K562 (cell line): ENCODE data around the gene GRK4. TPM values are rescaled to one million over a fixed set of nuclear protein-coding genes. Genes with fewer than 3 reads are reported as not detected.

Experiments
- ATAC-seq: fragments of 200-7000 bp; cut with Tn5 transposase; 3 replicates; pipeline ENCODE4 v1.9.1; 2020; ENCODE audit warnings: moderate library complexity
- BruUV-seq: library from RNA; stranded (reverse); fragments of 400-500 nt; replicated peaks from 2 replicates; lab custom pipeline; 2021; lab: Mats Ljungman, UMichigan
- CTCF ChIA-PET: fragments of 300-600 bp; formaldehyde crosslinking; extraction: SDS; loops from one replicate; lab custom pipeline; 2021; ENCODE audit warnings: low intra/inter-chr PET ratio; lab: Yijun Ruan, JAX
- POLR2A ChIA-PET: fragments of 300-600, 350-650 bp; sonication (Branson Sonifier 250); formaldehyde crosslinking; extraction: SDS; loops from one replicate; lab custom pipeline; 2021; ENCODE audit warnings: antibody characterized with exemption, inconsistent platforms; lab: Yijun Ruan, JAX
- DNase-seq, 4 experiments: peaks; one replicate each; pipeline versions ENCODE4 v3.0.0 to v3.0.0-alpha.2; 2011 to 2018; ENCODE audit warnings: low spot score in 3 of 4, mixed read lengths in 3 of 4; ENCODE audit errors: extremely low read depth in 1 of 4
- FAIRE-seq: peaks from 2 replicates; lab custom pipeline; 2011; peaks lifted over from hg19 to GRCh38; lab: Jason Lieb, UNC
- H2AFZ ChIP-seq: 2 replicates; pipeline ENCODE4 v1.6.0; 2011; ENCODE audit warnings: low read depth, low read length, control low read depth, inconsistent platforms
- H3K27ac ChIP-seq: fragments of 200-600 bp; 3 replicates; pipeline ENCODE4 v1.8.0; 2011; ENCODE audit warnings: low read depth, mild to moderate bottlenecking, control low read depth, inconsistent platforms, low read length, moderate library complexity, mixed read lengths; ENCODE audit errors: extremely low read depth
- H3K27me3 ChIP-seq, 2 experiments: fragments of 300-600 bp in 1 of 2; 2 replicates in 1 of 2; 3 replicates in 1 of 2; pipeline versions ENCODE4 v1.6.0 to v1.8.0; 2011; ENCODE audit warnings: inconsistent platforms in 2 of 2, low read length in 2 of 2, mild to moderate bottlenecking in 1 of 2, mixed read lengths in 1 of 2, moderate library complexity in 1 of 2; ENCODE audit not compliant: control insufficient read depth in 2 of 2, insufficient read depth in 2 of 2
- H3K36me3 ChIP-seq: fragments of 300-600 bp; 3 replicates; pipeline ENCODE4 v1.8.0; 2011; ENCODE audit warnings: mild to moderate bottlenecking, low read length, inconsistent platforms; ENCODE audit not compliant: control insufficient read depth, insufficient read depth
- H3K4me1 ChIP-seq, 2 experiments: fragments of 200-600 bp in 1 of 2; replicated peaks in 1 of 2; 2 replicates in 1 of 2; 3 replicates in 1 of 2; pipeline versions ENCODE4 v1.5.1 to v1.8.0; 2011; ENCODE audit warnings: inconsistent platforms in 2 of 2, low read length in 2 of 2, mild to moderate bottlenecking in 1 of 2, mixed read lengths in 1 of 2, moderate library complexity in 1 of 2; ENCODE audit not compliant: control insufficient read depth in 2 of 2, insufficient read depth in 2 of 2
- H3K4me2 ChIP-seq: 2 replicates; pipeline ENCODE4 v1.6.1; 2011; ENCODE audit warnings: low read length, control low read depth, inconsistent platforms, mixed read lengths; ENCODE audit not compliant: insufficient read depth
- H3K4me3 ChIP-seq: fragments of 200-600 bp; sonication (generic), shearing (Covaris generic); 2 replicates; pipeline ENCODE4 v1.5.1; 2016; ENCODE audit warnings: control low read depth, inconsistent platforms
- H3K79me2 ChIP-seq: fragments of 200-600 bp; 3 replicates; pipeline ENCODE4 v1.8.0; 2011; ENCODE audit warnings: low read length, inconsistent platforms; ENCODE audit not compliant: control insufficient read depth, insufficient read depth
- H3K9ac ChIP-seq, 2 experiments: 2 replicates each; pipeline versions ENCODE4 v1.6.0 to v1.6.1; 2011; ENCODE audit warnings: low read depth in 2 of 2, low read length in 2 of 2, control low read depth in 1 of 2, inconsistent platforms in 1 of 2, mild to moderate bottlenecking in 1 of 2, mixed read lengths in 1 of 2; ENCODE audit not compliant: insufficient read depth in 1 of 2
- H3K9me1 ChIP-seq: one replicate; pipeline ENCODE4 v1.6.0; 2011; ENCODE audit warnings: inconsistent platforms, mild to moderate bottlenecking, low read length, moderate library complexity; ENCODE audit not compliant: control insufficient read depth, insufficient read depth
- H3K9me3 ChIP-seq: replicated peaks from 2 replicates; pipeline ENCODE4 v1.5.1; 2011; ENCODE audit warnings: low read depth, low read length, inconsistent platforms; ENCODE audit not compliant: control insufficient read depth, insufficient read depth
- H4K20me1 ChIP-seq: replicated peaks from 2 replicates; pipeline ENCODE4 v1.6.1; 2011; ENCODE audit warnings: low read length, inconsistent platforms, mixed read lengths; ENCODE audit not compliant: control insufficient read depth, insufficient read depth
- EWSR1 ChIP-seq: fragments of 450-650 bp; IDR thresholded peaks from 2 replicates; pipeline ENCODE4 v1.6.1; 2018; ENCODE audit warnings: borderline replicate concordance, mild to moderate bottlenecking, low read depth, moderate library complexity; ENCODE audit not compliant: partially characterized antibody
- MCM5 ChIP-seq: fragments of 450-650 bp; IDR thresholded peaks from 2 replicates; pipeline ENCODE4 v1.6.1; 2016; ENCODE audit warnings: low read depth
- NR2F6 ChIP-seq: fragments of 450-650 bp; formaldehyde crosslinking; IDR thresholded peaks from 2 replicates; pipeline ENCODE4 v1.4.0; 2020; ENCODE audit warnings: mild to moderate bottlenecking
- U2AF1 ChIP-seq: fragments of 200-400 bp; formaldehyde crosslinking; optimal IDR thresholded peaks from 2 replicates; pipeline ENCODE3; 2017; ENCODE audit warnings: mild to moderate bottlenecking, low read depth, low read length, moderate library complexity
- ZNF436 ChIP-seq: fragments of 250-450, 450-650 bp; sonication (Bioruptor Pico); formaldehyde crosslinking; IDR thresholded peaks from 2 replicates; pipeline ENCODE4 v1.7.0; 2020; ENCODE audit warnings: mild to moderate bottlenecking
- ZNF57 ChIP-seq: fragments of 450-650 bp; formaldehyde crosslinking; IDR thresholded peaks from 2 replicates; pipeline ENCODE4 v1.4.0; 2020; ENCODE audit warnings: mild to moderate bottlenecking, moderate library complexity
- WGBS: fragments of 100-300 bp; shearing (Covaris generic); methylation state at CpG from one replicate; pipeline ENCODE4 v1.1.6; 2016; ENCODE audit warnings: low coverage, mixed read lengths; ENCODE audit not compliant: insufficient coverage; ENCODE audit errors: missing lambda C conversion rate; 5-methylcytosine and 5-hydroxymethylcytosine counted together
- in situ Hi-C: fragments of 300-500 bp; cut with MboI; formaldehyde crosslinking; loops from 4 replicates; pipeline ENCODE4 v1.15.0; 2018; ENCODE audit warnings: inconsistent platforms, mixed read lengths
- intact Hi-C: fragments of 100-400 bp; cut with micrococcal nuclease; formaldehyde crosslinking; loops from 2 replicates; pipeline ENCODE4 v1.14.2; 2022
- polyA plus RNA-seq, 8 experiments: library from polyadenylated mRNA; depleted of rRNA in 4 of 8; stranded (reverse) in 5 of 8; unstranded in 3 of 8; fragments of >200 nt; fragmentation: Nextera tagmentation in 2 of 8; fragmentation: Illumina TruSeq in 1 of 8; extraction: Ambion mirVana in 2 of 8; extraction: Trizol in 1 of 8; gene quantifications; 2 replicates each; pipeline versions ENCODE4 v1.2.1 to v1.2.3, GENCODE V29; 2011 to 2014; ENCODE audit warnings: inconsistent platforms in 1 of 8, missing spikeins in 1 of 8
- total RNA-seq, 7 experiments: library from RNA; depleted of rRNA in 6 of 7; stranded (reverse); fragments of >200 nt in 6 of 7; fragmentation: Illumina TruSeq in 2 of 7; extraction: Trizol in 2 of 7; gene quantifications; 2 replicates each; pipeline versions ENCODE4 v1.2.1 to v1.2.3, GENCODE V29; 2011 to 2021; ENCODE audit warnings: low replicate concordance in 1 of 7
- TF ChIP-seq, protein P1 (sequence below): fragments of 450-650 bp; formaldehyde crosslinking; IDR thresholded peaks from 2 replicates; pipeline ENCODE4 v1.4.0; 2022; ENCODE audit warnings: mild to moderate bottlenecking, moderate library complexity
- TF ChIP-seq, protein P2 (sequence below): fragments of 450-650 bp; IDR thresholded peaks from 2 replicates; pipeline ENCODE4 v1.6.1; 2016
- TF ChIP-seq, protein P3 (sequence below): fragments of 450-650 bp; IDR thresholded peaks from 2 replicates; pipeline ENCODE4 v1.6.1; 2014; ENCODE audit warnings: low read depth, mild to moderate bottlenecking, moderate library complexity, borderline replicate concordance
- TF ChIP-seq, protein P4 (sequence below): sonication (generic); formaldehyde crosslinking; IDR thresholded peaks from 2 replicates; pipeline ENCODE4 v1.8.0; 2023; ENCODE audit warnings: mild to moderate bottlenecking, missing genetic modification reagents
- TF ChIP-seq, protein P5 (sequence below): sonication (generic); formaldehyde crosslinking; IDR thresholded peaks from 2 replicates; pipeline ENCODE4 v1.9.0; 2022; ENCODE audit warnings: mild to moderate bottlenecking, missing genetic modification reagents

Gene GRK4
- total and polyA plus RNA-seq, 9 of the 15 experiments (the other 6 are each of a cell fraction or from before 2014, with no cell fraction given): 1.1 to 4.8 (median 2.6) TPM

DNA sequence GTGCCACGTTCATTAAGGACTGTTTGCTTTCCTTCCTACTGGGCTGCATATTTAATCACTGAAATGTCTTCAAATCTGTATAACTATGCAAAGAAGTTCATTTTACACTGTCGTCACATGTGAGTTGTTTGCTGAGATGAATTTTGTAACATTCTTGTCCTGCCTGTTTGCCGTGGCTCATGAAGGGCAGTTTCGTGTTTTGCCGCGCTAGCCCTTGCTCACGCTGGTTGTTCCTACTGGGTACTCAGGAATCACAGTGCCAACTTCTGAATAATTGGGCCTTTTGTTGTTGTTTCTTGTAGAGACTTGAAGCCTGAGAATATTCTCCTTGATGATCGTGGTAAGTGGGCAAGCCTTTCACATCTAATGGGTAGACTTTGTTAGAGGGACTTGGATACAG is 58.7 kb downstream of the GRK4 start:
- intact Hi-C loops: no loop called here
- Histone ChIP-seq H3K9ac (no peak overlapping the region), H3K27me3 (peaks cover 35 to 71% of the 10 kb centered on the region in 2 experiments), H3K4me1 (no peaks in the 10 kb centered on the region; a peak in 1 of 5 replicates), H3K4me2 (no peak overlapping the region), H3K27ac (no peak overlapping the region), H3K4me3 (no peak overlapping the region), H3K36me3 (no peaks in the 10 kb centered on the region), H3K9me3 (0 out of 2 replicates have a peak, but pooled peaks cover 2% of the 10 kb centered on the region), H3K79me2 (no peaks in the 10 kb centered on the region), H4K20me1 (no peaks in the 10 kb centered on the region)
- DNase-seq: no peak
- in situ Hi-C loops: no loop called here
- no peak for FAIRE-seq
- no peak for ATAC-seq
- ChIA-PET POLR2A (interaction anchor here (1.9 kb wide), 1 partner anchor 10 kb away, joined by 6 read pairs; no protein-coding TSS in a partner anchor), CTCF (no interaction called here)
- WGBS: 8% methylated on average over 8 of the region's 8 CpGs
- TF ChIP-seq EWSR1: no peak
- TF ChIP-seq, protein P1, sequence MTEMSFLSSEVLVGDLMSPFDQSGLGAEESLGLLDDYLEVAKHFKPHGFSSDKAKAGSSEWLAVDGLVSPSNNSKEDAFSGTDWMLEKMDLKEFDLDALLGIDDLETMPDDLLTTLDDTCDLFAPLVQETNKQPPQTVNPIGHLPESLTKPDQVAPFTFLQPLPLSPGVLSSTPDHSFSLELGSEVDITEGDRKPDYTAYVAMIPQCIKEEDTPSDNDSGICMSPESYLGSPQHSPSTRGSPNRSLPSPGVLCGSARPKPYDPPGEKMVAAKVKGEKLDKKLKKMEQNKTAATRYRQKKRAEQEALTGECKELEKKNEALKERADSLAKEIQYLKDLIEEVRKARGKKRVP: no peak
- no peak for TF ChIP-seq MCM5
- TF ChIP-seq, protein P2, sequence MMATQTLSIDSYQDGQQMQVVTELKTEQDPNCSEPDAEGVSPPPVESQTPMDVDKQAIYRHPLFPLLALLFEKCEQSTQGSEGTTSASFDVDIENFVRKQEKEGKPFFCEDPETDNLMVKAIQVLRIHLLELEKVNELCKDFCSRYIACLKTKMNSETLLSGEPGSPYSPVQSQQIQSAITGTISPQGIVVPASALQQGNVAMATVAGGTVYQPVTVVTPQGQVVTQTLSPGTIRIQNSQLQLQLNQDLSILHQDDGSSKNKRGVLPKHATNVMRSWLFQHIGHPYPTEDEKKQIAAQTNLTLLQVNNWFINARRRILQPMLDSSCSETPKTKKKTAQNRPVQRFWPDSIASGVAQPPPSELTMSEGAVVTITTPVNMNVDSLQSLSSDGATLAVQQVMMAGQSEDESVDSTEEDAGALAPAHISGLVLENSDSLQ: no peak
- TF ChIP-seq, protein P3, sequence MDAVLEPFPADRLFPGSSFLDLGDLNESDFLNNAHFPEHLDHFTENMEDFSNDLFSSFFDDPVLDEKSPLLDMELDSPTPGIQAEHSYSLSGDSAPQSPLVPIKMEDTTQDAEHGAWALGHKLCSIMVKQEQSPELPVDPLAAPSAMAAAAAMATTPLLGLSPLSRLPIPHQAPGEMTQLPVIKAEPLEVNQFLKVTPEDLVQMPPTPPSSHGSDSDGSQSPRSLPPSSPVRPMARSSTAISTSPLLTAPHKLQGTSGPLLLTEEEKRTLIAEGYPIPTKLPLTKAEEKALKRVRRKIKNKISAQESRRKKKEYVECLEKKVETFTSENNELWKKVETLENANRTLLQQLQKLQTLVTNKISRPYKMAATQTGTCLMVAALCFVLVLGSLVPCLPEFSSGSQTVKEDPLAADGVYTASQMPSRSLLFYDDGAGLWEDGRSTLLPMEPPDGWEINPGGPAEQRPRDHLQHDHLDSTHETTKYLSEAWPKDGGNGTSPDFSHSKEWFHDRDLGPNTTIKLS: no peak
- TF ChIP-seq, protein P4, sequence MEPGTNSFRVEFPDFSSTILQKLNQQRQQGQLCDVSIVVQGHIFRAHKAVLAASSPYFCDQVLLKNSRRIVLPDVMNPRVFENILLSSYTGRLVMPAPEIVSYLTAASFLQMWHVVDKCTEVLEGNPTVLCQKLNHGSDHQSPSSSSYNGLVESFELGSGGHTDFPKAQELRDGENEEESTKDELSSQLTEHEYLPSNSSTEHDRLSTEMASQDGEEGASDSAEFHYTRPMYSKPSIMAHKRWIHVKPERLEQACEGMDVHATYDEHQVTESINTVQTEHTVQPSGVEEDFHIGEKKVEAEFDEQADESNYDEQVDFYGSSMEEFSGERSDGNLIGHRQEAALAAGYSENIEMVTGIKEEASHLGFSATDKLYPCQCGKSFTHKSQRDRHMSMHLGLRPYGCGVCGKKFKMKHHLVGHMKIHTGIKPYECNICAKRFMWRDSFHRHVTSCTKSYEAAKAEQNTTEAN (CRISPR knock-in tag): no peak
- TF ChIP-seq ZNF436 (CRISPR knock-in tag): no peak
- TF ChIP-seq NR2F6 (CRISPR knock-in tag): no peak
- TF ChIP-seq U2AF1: no peak
- no peak for TF ChIP-seq ZNF57
- TF ChIP-seq, protein P5, sequence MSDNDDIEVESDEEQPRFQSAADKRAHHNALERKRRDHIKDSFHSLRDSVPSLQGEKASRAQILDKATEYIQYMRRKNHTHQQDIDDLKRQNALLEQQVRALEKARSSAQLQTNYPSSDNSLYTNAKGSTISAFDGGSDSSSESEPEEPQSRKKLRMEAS (CRISPR knock-in tag): no peak
- TF ChIP-seq, all 486 proteins: peak for 0
- no TSS peak for BruUV-seq
- Histone ChIP-seq H2AFZ (no peak overlapping the region), H3K9me1 (no peaks in the 10 kb centered on the region)
